H9 (cell line): ENCODE data around the gene NCOA5. TPM values are rescaled to one million over a fixed set of nuclear protein-coding genes. Genes with fewer than 3 reads are reported as not detected.

Experiments used
- DNase-seq: peaks from one replicate; pipeline ENCODE4 v3.0.0-alpha.2; 2017
- H2AFZ ChIP-seq: one replicate; pipeline ENCODE4 v1.6.1; 2013; ENCODE audit warnings: mild to moderate bottlenecking, low read length, control low read depth, moderate library complexity
- H2AK5ac ChIP-seq: 2 replicates; pipeline ENCODE4 v1.6.1; 2013; ENCODE audit warnings: low read length, control low read depth, mixed read lengths; ENCODE audit not compliant: insufficient read length
- H2BK120ac ChIP-seq: one replicate; pipeline ENCODE4 v1.6.1; 2013; ENCODE audit warnings: low read depth, mild to moderate bottlenecking, low read length, control low read depth, inconsistent platforms; ENCODE audit not compliant: poor library complexity, severe bottlenecking
- H2BK12ac ChIP-seq: 2 replicates; pipeline ENCODE4 v1.6.1; 2013; ENCODE audit warnings: low read length, control low read depth, mixed read lengths, low read depth; ENCODE audit not compliant: insufficient read length
- H2BK15ac ChIP-seq: 2 replicates; pipeline ENCODE4 v1.6.1; 2013; ENCODE audit warnings: low read depth, low read length, control low read depth
- H2BK20ac ChIP-seq: one replicate; pipeline ENCODE4 v1.6.1; 2013; ENCODE audit warnings: low read depth, mild to moderate bottlenecking, low read length, control low read depth, inconsistent platforms; ENCODE audit not compliant: poor library complexity, severe bottlenecking
- H2BK5ac ChIP-seq: 2 replicates; pipeline ENCODE4 v1.6.1; 2013; ENCODE audit warnings: low read length, control low read depth, mixed read lengths; ENCODE audit not compliant: insufficient read length
- H3K14ac ChIP-seq: 2 replicates; pipeline ENCODE4 v1.6.1; 2013; ENCODE audit warnings: low read length, control low read depth; ENCODE audit not compliant: insufficient read depth
- H3K18ac ChIP-seq: 2 replicates; pipeline ENCODE4 v1.6.1; 2013; ENCODE audit warnings: low read depth, mild to moderate bottlenecking, mixed read lengths, low read length, control low read depth; ENCODE audit not compliant: insufficient read length
- H3K23ac ChIP-seq: 2 replicates; pipeline ENCODE4 v1.6.1; 2013; ENCODE audit warnings: low read length, control low read depth, mixed read lengths, low read depth; ENCODE audit not compliant: insufficient read length
- H3K23me2 ChIP-seq: 2 replicates; pipeline ENCODE4 v1.6.1; 2013; ENCODE audit warnings: low read depth, mild to moderate bottlenecking, mixed read lengths, low read length, control low read depth; ENCODE audit not compliant: insufficient read length, poor library complexity, severe bottlenecking
- H3K27ac ChIP-seq: 2 replicates; pipeline ENCODE4 v1.5.1; 2013; ENCODE audit warnings: low read length, control low read depth, mixed read lengths, low read depth; ENCODE audit not compliant: insufficient read length
- H3K27me3 ChIP-seq: 2 replicates; pipeline ENCODE4 v1.6.1; 2013; ENCODE audit warnings: low read length, control low read depth, inconsistent platforms; ENCODE audit not compliant: insufficient read depth
- H3K4ac ChIP-seq: 2 replicates; pipeline ENCODE4 v1.6.1; 2013; ENCODE audit warnings: low read depth, mild to moderate bottlenecking, control low read depth, inconsistent platforms, low read length, moderate library complexity
- H3K4me1 ChIP-seq: 2 replicates; pipeline ENCODE4 v1.6.1; 2013; ENCODE audit warnings: low read length, control low read depth, inconsistent platforms; ENCODE audit not compliant: insufficient read depth
- H3K4me2 ChIP-seq: 2 replicates; pipeline ENCODE4 v1.6.1; 2013; ENCODE audit warnings: low read length, control low read depth, mixed read lengths; ENCODE audit not compliant: insufficient read length, insufficient read depth
- H3K56ac ChIP-seq: 2 replicates; pipeline ENCODE4 v1.6.1; 2013; ENCODE audit warnings: low read depth, mild to moderate bottlenecking, mixed read lengths, low read length, control low read depth; ENCODE audit not compliant: insufficient read length
- H3K79me1 ChIP-seq: 2 replicates; pipeline ENCODE4 v1.6.1; 2013; ENCODE audit warnings: low read depth, mild to moderate bottlenecking, moderate library complexity, low read length, control low read depth, inconsistent platforms; ENCODE audit not compliant: insufficient read depth, poor library complexity, severe bottlenecking
- H3K79me2 ChIP-seq: 2 replicates; pipeline ENCODE4 v1.6.1; 2013; ENCODE audit warnings: low read length, control low read depth, inconsistent platforms; ENCODE audit not compliant: insufficient read depth
- H3K9ac ChIP-seq: 2 replicates; pipeline ENCODE4 v1.6.1; 2013; ENCODE audit warnings: low read length, control low read depth, mixed read lengths; ENCODE audit not compliant: insufficient read length; ENCODE audit errors: extremely low read depth
- H3K9me3 ChIP-seq: one replicate; pipeline ENCODE4 v1.6.1; 2013; ENCODE audit warnings: low read depth, low read length, inconsistent platforms; ENCODE audit not compliant: control insufficient read depth
- H3T11ph ChIP-seq: one replicate; pipeline ENCODE4 v1.6.1; 2013; ENCODE audit warnings: mild to moderate bottlenecking, low read length, control low read depth, inconsistent platforms
- H4K20me1 ChIP-seq: one replicate; pipeline ENCODE4 v1.6.1; 2013; ENCODE audit not compliant: control insufficient read depth, insufficient read length, insufficient read depth
- H4K5ac ChIP-seq: 2 replicates; pipeline ENCODE4 v1.6.1; 2013; ENCODE audit warnings: low read depth, mild to moderate bottlenecking, mixed read lengths, low read length, control low read depth; ENCODE audit not compliant: insufficient read length
- H4K8ac ChIP-seq: replicated peaks from 2 replicates; pipeline ENCODE4 v1.6.1; 2013; ENCODE audit warnings: low read length, control low read depth, mixed read lengths, low read depth; ENCODE audit not compliant: insufficient read length
- H4K91ac ChIP-seq: 2 replicates; pipeline ENCODE4 v1.6.1; 2013; ENCODE audit warnings: low read depth, mild to moderate bottlenecking, moderate library complexity, mixed read lengths, low read length, control low read depth; ENCODE audit not compliant: insufficient read length
- H3K27ac Mint-ChIP-seq, 3 experiments: 2 replicates in 2 of 3; 3 replicates in 1 of 3; pipeline ENCODE4 v1.8.0; 2020 to 2021; ENCODE audit warnings: mixed read lengths in 3 of 3, mild to moderate bottlenecking in 1 of 3, moderate library complexity in 1 of 3
- H3K27me3 Mint-ChIP-seq: 2 replicates; pipeline ENCODE4 v1.8.0; 2021; ENCODE audit warnings: low read depth, mild to moderate bottlenecking, moderate library complexity, mixed read lengths
- H3K36me3 Mint-ChIP-seq, 3 experiments: 2 replicates in 2 of 3; 3 replicates in 1 of 3; pipeline ENCODE4 v1.8.0; 2020 to 2021; ENCODE audit warnings: low read depth in 3 of 3, mixed read lengths in 3 of 3; ENCODE audit not compliant: insufficient read depth in 1 of 3
- H3K4me1 Mint-ChIP-seq, 2 experiments: 2 replicates each; pipeline ENCODE4 v1.8.0; 2020; ENCODE audit warnings: mixed read lengths in 2 of 2
- H3K4me3 Mint-ChIP-seq, 2 experiments: 2 replicates in 1 of 2; 3 replicates in 1 of 2; pipeline ENCODE4 v1.8.0; 2020 to 2021; ENCODE audit warnings: mild to moderate bottlenecking in 2 of 2, mixed read lengths in 2 of 2, moderate library complexity in 1 of 2
- H3K9me3 Mint-ChIP-seq, 2 experiments: 2 replicates in 1 of 2; 3 replicates in 1 of 2; pipeline ENCODE4 v1.8.0; 2020; ENCODE audit warnings: mild to moderate bottlenecking in 2 of 2, mixed read lengths in 2 of 2, moderate library complexity in 1 of 2
- CTCF ChIP-seq: fragments of 200-600 bp; sonication (generic); conservative IDR thresholded peaks from 3 replicates; pipeline ENCODE4 v1.8.0; 2021; ENCODE audit warnings: antibody characterized with exemption, mild to moderate bottlenecking
- WGBS: extraction: QIAGEN DNeasy Blood & Tissue Kit; methylation state at CpG from one replicate; pipeline ENCODE4 v1.1.7; 2013; ENCODE audit warnings: missing lambda C conversion rate, low lambda C conversion rate, mixed read lengths; ENCODE audit not compliant: insufficient read length; ENCODE audit errors: extremely low coverage; 5-methylcytosine and 5-hydroxymethylcytosine counted together
- total RNA-seq: library from RNA; stranded (reverse); gene quantifications from 2 replicates; pipeline ENCODE4 v1.2.1, GENCODE V29; 2021

NCOA5 gene
- total RNA-seq, 1 experiment from 2014 or later, result 55.7 TPM

- H3K18ac ChIP-seq, result no peak overlapping the region
- no peak overlapping the region for H4K8ac ChIP-seq
- no CpG with 5 or more reads among the region's 11 CpGs for WGBS
- H3K79me2 ChIP-seq, result no peaks in the 10 kb centered on the region
- no peaks in the 10 kb centered on the region for H3K27me3 ChIP-seq
- no peak overlapping the region for H4K5ac ChIP-seq
- H3K56ac ChIP-seq, result no peak overlapping the region
- H2BK15ac ChIP-seq, result no peak overlapping the region
- H2BK12ac ChIP-seq, result no peak overlapping the region
- no peak overlapping the region for H2BK120ac ChIP-seq
- H3K4me3 Mint-ChIP-seq, result no peak overlapping the region
- H3K4me2 ChIP-seq, result no peak overlapping the region
- no peak overlapping the region for H3T11ph ChIP-seq
- H2BK5ac ChIP-seq, result no peak overlapping the region
- no peak overlapping the region for H3K23ac ChIP-seq
- no peak overlapping the region for H3K4ac ChIP-seq
- H3K9me3 ChIP-seq, result no peaks in the 10 kb centered on the region
- no peaks in the 10 kb centered on the region for H3K9me3 Mint-ChIP-seq
- H3K4me1 Mint-ChIP-seq, result peaks cover 6 to 11% of the 10 kb centered on the region in 2 experiments
- peaks cover 17 to 37% (median 35%) of the 10 kb centered on the region in 3 experiments; a peak in 6 of 7 replicates for H3K36me3 Mint-ChIP-seq
- no peaks in the 10 kb centered on the region for H3K4me1 ChIP-seq
- H3K9ac ChIP-seq, result no peak overlapping the region
- no peak overlapping the region for H4K91ac ChIP-seq
- H3K23me2 ChIP-seq, result peaks cover 5% of the 10 kb centered on the region
- no peak overlapping the region for H2AFZ ChIP-seq
- H3K27ac Mint-ChIP-seq, result 0 out of 7 replicates have a peak overlapping the region, but pooled peaks of 1 of the 3 experiments have one; percentile 30
- H3K27me3 Mint-ChIP-seq, result peaks cover 8% of the 10 kb centered on the region
- H3K27ac ChIP-seq, result no peak overlapping the region
- H3K79me1 ChIP-seq, result no peaks in the 10 kb centered on the region
- no peak overlapping the region for H2BK20ac ChIP-seq
- H3K14ac ChIP-seq, result no peak overlapping the region
- TF ChIP-seq CTCF, result no peak
- no peaks in the 10 kb centered on the region for H4K20me1 ChIP-seq
- no peak overlapping the region for H2AK5ac ChIP-seq
- no peak for DNase-seq
These were observed 32.3 kb upstream of the NCOA5 start for GRCh38 chr20:46122071-46122470.
